CD4-positive, alpha-beta T cell treated with Interferon alpha-2 for 1 hour (primary cell): Measurements from ENCODE around the gene STK10.
"Not testable (repeated sequence)": the region's sequence is repeated elsewhere in the genome, so short reads cannot be mapped to it uniquely, and the experiment has no call there.

Experiments used
- DNase-seq, 2 donors: peaks; one replicate each; pipeline ENCODE4 v3.0.0-alpha.2; 2020 to 2022

Gene STK10

GRCh38 chr5:172188033-172188892 is at the start of gene STK10:
STK10 (minus strand) TSS chr5:172188224; CDS start chr5:172188042, 182 bp downstream.
- peak; percentile 91 to 92 for DNase-seq

- no peak for DNase-seq
Observed at GRCh38 chr5:172235827-172236736, 48.1 kb upstream of the STK10 start.

DNA sequence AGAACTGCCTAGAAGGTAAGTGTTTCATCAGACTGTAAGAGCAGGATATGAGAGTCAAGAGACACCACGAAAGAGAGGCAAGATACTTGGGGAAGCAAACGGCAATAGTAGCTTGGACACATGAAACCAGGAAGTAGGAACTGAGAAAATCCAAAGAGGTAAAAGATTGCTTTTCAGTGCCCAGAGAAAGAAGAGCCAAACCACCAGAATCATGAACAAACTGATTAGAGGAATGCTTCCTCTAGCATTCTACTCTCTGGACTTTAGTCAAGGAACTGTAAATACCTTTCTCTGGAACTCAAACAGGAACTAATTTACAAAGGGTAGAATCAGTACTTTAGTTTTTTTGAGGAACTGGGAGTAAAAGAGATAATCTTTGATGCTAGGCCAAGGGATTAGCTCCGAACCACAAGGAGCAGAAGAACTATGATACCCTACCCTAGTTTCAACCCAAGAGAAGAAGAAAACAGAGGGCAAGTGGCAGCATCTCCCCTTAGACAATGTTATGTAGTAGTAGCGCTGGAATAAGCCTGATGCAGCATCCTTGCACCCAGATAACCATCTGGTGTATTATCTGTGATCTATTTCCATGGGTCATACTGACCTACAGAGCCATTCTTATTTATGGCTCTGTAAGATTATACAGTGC is 47.2 kb upstream of the STK10 start:
- no peak for DNase-seq

DNA sequence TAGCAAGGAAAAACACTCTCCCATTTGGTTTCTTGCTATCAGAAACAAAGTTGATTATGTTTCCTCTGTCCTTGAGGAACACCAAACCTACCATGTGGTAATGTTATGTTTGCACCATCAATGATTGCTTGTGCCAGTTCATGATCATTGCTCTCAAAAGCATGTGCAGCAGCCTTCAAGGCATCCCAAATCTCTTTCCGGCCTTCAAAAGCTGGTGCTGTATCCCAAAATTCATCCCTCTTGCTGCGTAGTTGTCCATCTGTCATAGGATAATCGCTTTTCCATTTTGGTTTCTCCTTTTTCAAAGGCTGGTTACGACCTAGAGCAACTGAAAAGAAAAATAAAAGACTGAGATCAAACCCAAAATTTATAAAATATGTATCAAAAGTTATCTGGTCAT is 46.0 kb upstream of the STK10 start:
- DNase-seq: no peak

DNA sequence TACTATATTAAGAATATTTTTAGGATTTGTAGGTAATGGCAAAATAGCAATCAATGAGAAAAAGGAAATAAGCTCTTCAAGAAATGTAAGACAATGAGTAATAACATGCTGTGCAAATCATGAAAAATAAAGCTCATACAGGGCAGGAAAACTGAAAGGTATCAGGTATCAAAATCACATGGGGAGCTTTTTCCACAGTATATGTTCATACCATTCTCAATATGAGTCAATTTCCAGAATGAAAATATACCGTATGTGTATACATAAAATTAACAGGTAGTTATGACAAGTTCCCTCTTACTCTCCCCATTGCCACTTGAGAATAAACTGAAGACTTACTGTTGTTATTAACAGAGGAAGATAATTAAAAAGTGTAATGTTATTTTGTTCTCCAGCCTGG is 41.9 kb upstream of the STK10 start:
- no peak for DNase-seq

DNA sequence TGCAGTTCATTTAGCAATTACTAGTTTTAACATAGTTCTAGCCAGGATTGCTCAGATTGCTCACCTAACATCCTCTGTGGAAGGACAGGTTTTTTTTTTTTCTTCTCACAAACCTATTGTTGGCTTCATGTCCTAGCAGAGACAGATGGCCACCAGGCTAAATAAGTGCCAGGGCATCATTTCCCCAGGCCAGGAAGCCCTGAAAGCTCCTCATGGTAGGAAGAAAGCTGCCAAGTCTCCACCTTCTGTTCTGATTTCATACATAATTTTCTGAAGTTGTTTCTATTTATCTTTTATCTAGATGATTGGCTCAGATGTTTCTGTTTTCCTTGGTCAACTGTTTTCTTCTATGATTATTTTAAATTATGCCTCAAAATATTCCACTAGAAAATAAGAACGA is 37.0 kb upstream of the STK10 start:
- DNase-seq: no peak

DNA sequence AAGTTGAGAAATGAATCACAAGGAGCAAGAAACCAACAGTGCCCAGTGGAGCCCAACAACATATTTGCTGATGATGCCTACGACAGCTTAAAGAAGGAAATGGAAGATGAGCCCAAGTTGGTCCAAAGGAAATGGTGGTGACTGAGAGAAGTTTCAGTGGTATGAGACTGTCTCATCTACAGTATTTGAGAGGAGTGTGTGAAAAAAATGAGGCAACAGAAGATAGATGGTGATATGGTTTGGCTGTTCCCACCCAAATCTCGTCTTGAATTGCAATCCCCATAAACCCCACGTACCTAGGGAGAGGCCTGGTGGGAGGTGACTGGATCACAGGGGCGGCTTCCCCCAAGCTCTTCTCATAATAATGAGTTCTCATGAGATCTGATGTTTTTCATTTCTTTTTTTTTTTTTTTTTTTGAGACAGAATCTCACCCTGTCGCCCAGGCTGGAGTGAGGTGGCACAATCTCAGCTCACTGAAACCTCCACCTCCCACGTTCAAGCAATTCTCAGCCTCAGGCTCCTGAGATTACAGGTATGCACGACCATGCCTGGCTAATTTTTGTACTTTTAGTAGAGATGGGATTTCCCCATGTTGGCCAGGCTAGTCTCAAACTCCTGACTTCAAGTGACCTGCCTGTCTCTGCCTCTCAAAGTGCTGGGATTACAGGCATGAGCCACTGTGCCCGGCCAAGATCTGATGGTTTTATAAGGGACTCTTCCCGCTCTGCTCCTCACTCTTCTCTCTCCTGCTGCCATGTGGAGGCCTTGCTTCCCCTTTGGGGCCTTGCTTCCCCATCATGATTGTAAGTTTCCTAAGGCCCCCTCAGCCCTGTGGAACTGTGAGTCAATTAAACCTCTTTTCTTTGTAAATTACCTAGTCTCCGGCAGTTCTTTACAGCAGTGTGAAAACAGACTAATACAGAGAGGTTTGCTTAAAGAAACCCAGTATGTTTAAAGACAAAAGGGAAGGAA is 36.2 kb upstream of the STK10 start:
- DNase-seq: no peak

- DNase-seq: no peak
Observed at GRCh38 chr5:172219296-172219695, 31.3 kb upstream of the STK10 start.

GRCh38 chr5:172216345-172216744 is 28.3 kb upstream of the STK10 start:
- DNase-seq: no peak

DNA sequence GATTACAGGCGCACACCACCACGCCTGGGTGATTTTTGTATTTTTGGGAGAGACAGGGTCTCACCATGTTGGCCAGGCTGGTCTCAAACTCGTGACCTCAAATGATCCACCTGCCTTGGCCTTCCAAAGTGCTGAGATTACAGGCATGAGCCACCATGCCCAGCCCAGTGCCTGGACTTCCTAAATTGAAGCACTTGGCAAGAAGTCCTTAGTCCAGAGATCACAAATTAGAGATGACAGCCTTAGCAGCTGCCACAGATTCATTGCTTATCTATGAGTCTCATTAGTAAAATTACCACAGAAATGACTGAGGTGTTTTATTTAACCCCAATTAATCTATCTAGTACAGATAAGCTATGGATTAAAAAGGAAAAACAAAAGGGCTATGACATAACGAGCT is 25.1 kb upstream of the STK10 start:
- no peak for DNase-seq

DNA sequence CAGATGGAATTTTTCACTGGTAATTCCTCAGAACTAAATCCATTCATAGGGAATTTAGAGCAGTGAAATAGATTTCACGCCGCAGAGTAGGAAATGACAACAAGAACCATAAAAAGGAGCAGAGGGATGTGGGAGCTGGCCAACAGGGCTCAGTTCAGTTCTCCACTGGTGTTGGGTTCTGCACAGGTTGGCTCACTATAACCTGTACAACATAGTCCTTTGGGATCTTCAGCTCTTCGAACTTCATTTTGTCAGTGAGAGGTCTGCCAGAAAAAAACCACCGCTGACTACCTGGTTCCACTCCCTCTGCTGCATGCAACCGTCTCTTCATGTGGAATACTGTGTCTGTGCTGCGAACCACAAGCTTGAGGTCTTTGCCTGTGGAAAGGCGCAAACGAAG is 23.7 kb upstream of the STK10 start:
- DNase-seq: no peak

DNA sequence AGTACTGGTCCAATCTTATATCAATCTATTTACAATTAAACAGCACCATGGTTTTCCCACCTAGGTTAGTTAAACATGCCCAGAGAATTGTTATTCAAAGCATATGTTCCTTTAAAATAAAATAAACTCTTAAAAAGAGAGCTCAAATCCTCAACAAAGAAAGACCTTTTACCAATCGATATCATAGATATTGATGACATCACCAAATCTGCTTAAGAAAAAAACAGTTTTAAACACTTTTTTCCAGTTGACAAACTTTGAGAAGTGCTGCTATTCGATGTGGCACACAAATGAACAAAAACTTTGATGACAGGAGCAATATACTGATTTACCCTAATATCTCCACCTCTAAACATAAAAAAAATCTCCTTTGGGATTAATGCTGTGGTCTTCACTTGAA is 21.7 kb upstream of the STK10 start:
- no peak for DNase-seq

GRCh38 chr5:172207511-172207910 is 19.5 kb upstream of the STK10 start:
- DNase-seq: no peak

DNA sequence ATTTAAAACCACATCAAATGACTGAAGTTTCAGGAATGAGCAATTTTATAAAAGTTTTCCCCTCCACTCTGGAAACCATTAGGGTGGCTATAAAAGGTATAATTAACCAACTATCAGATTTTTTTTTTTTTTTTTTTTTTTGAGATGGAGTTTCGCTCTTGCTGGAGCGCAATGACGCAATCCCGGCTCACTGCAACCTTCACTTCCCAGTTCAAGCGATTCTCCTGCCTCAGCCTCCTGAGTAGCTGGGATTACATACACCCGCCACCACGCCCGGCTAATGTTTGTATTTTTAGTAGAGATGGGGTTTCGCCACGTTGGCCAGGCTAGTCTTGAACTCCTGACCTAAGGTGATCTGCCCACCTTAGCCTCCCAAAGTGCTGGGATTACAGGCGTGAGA is 18.0 kb upstream of the STK10 start:
- not testable (repeated sequence) for DNase-seq

DNA sequence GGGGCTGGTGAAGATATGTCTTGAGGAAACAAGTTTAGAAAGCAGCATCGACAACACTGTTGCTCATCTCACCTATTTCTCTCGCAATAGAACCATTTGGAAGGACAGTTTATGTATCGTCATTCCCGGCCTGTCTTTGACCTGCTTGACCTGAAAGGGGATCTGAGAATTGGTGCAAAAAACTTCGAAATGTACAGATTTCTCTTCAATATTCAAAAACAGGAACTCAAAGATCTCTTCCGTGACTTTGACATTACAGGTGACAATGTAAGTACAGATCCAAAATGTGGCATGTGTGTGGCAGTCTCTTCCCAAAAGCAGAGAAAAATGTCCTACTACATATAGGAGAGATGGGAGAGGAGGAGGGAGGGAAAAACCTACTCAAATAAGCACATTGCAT is 12.5 kb upstream of the STK10 start:
- DNase-seq: no peak

DNA sequence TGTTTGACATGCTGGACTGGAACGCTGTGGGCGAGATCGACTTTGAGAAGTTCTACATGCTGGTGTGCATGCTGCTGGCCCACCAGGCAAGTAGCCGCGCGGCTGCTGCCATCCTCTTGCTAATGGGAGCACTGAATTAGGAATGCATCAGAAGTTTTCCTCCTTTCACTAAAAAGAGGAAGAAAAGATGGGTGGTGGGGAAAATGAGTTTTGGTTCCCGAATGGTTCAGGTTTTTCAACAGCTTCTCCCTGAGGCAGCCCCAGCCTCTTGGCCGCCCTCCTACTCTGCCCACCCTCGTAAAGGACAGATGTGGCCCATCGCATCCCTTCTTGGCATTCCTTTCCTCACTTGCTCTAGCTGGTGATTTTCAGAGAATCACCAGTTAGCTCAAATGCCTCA is 11.4 kb upstream of the STK10 start:
- DNase-seq: no peak

- not testable (repeated sequence) for DNase-seq
Observed at GRCh38 chr5:172197775-172198174, 9.8 kb upstream of the STK10 start.

- no peak for DNase-seq
Observed at GRCh38 chr5:172194985-172195774, 7.2 kb upstream of the STK10 start.

DNA sequence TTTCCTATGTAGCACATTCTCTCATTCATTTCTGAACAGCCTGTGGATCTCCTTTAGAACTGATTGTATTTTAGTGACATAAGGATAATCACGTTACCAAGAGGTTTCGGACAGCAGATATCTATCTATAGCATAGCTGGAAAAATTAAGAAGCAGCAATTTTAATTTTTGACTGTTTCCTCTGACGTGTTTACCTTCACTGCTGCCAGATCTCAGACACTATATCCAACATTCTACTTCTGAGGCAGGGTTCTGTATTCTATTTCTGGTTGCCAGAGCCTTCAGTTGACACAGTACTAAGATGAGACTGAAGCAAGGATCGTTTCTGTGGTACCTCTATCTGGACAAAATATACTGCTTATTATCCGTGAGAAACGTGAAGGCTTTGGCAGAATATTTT is 5.8 kb upstream of the STK10 start, which contains the start of gene EFCAB9:
Gene EFCAB9 (plus strand): TSS at position 301 of the 400 bp plus-strand sequence. CDS start 1 bp downstream, at position 302.
- DNase-seq: no peak

- no peak for DNase-seq
Observed at GRCh38 chr5:172189693-172190296, 1.8 kb upstream of the STK10 start.
